CD14-positive monocyte (primary cell): Measurements from ENCODE around the gene ABHD1. TPM values are rescaled to one million over a fixed set of nuclear protein-coding genes. Genes with fewer than 3 reads are reported as not detected.

Experiments
- DNase-seq, 3 donors: peaks; one replicate each; pipeline ENCODE4 v3.0.0-alpha.2; 2011 to 2022
- H2AFZ ChIP-seq: 2 replicates; pipeline ENCODE4 v1.6.0; 2012; ENCODE audit warnings: mild to moderate bottlenecking, low read depth, low read length, inconsistent platforms; ENCODE audit not compliant: insufficient read depth, poor library complexity, severe bottlenecking
- H3K27ac ChIP-seq, 2 donors: 1 replicate in 1 of 2; 2 replicates in 1 of 2; pipeline ENCODE4 v1.5.1; 2012 to 2013; ENCODE audit warnings: low read length in 2 of 2, control low read depth in 1 of 2, inconsistent platforms in 1 of 2, low read depth in 1 of 2, mild to moderate bottlenecking in 1 of 2
- H3K27me3 ChIP-seq, 2 donors: one replicate each; pipeline versions ENCODE4 v1.6.0 to v1.6.1; 2011 to 2013; ENCODE audit warnings: low read length in 2 of 2; ENCODE audit not compliant: control insufficient read depth in 2 of 2, insufficient read depth in 2 of 2
- H3K36me3 ChIP-seq, 2 donors: replicated peaks in 1 of 2; 1 replicate in 1 of 2; 2 replicates in 1 of 2; pipeline versions ENCODE4 v1.5.1 to v1.6.1; 2012 to 2013; ENCODE audit warnings: low read length in 2 of 2, control low read depth in 1 of 2, inconsistent platforms in 1 of 2, mild to moderate bottlenecking in 1 of 2; ENCODE audit not compliant: insufficient read depth in 2 of 2, control insufficient read depth in 1 of 2
- H3K4me1 ChIP-seq, 2 donors: 1 replicate in 1 of 2; 2 replicates in 1 of 2; pipeline versions ENCODE4 v1.5.1 to v1.6.1; 2012 to 2013; ENCODE audit warnings: low read length in 2 of 2, control low read depth in 1 of 2, inconsistent platforms in 1 of 2, mild to moderate bottlenecking in 1 of 2, moderate library complexity in 1 of 2; ENCODE audit not compliant: insufficient read depth in 2 of 2, control insufficient read depth in 1 of 2
- H3K4me2 ChIP-seq: replicated peaks from 2 replicates; pipeline ENCODE3; 2012; ENCODE audit warnings: low read length, moderate library complexity, mild to moderate bottlenecking; ENCODE audit not compliant: poor library complexity, severe bottlenecking; ENCODE audit errors: extremely low read depth
- H3K4me3 ChIP-seq, 3 experiments: fragments of 200-600 bp in 1 of 3; sonication (generic) in 1 of 3; replicated peaks in 1 of 3; 1 replicate in 2 of 3; 2 replicates in 1 of 3; pipeline ENCODE4 v1.5.1; 2011 to 2013; ENCODE audit warnings: low read length in 3 of 3, mild to moderate bottlenecking in 3 of 3, control low read depth in 2 of 3, low read depth in 2 of 3, inconsistent platforms in 1 of 3, moderate library complexity in 1 of 3
- H3K79me2 ChIP-seq: 2 replicates; pipeline ENCODE4 v1.6.0; 2012; ENCODE audit warnings: mild to moderate bottlenecking, control low read depth, inconsistent platforms, low read length, moderate library complexity; ENCODE audit not compliant: insufficient read depth
- H3K9ac ChIP-seq: 2 replicates; pipeline ENCODE4 v1.6.0; 2017; ENCODE audit warnings: low read length, mild to moderate bottlenecking; ENCODE audit not compliant: insufficient read depth, poor library complexity, severe bottlenecking
- H3K9me3 ChIP-seq, 2 donors: replicated peaks in 1 of 2; 1 replicate in 1 of 2; 2 replicates in 1 of 2; pipeline versions ENCODE4 v1.5.1 to v1.6.1; 2012 to 2013; ENCODE audit warnings: low read length in 2 of 2, control low read depth in 1 of 2; ENCODE audit not compliant: control insufficient read depth in 1 of 2, insufficient read depth in 1 of 2
- H4K20me1 ChIP-seq: 2 replicates; pipeline ENCODE4 v1.6.0; 2012; ENCODE audit warnings: mild to moderate bottlenecking, low read length, control low read depth, moderate library complexity; ENCODE audit not compliant: insufficient read depth
- H3K27ac Mint-ChIP-seq, 7 donors: one replicate each; pipeline ENCODE4 v1.8.0; 2020; ENCODE audit warnings: mild to moderate bottlenecking in 7 of 7, mixed read lengths in 7 of 7, moderate library complexity in 6 of 7, inconsistent platforms in 2 of 7
- H3K27me3 Mint-ChIP-seq, 3 donors: one replicate each; pipeline ENCODE4 v1.8.0; 2021 to 2022; ENCODE audit warnings: low read depth in 3 of 3, mild to moderate bottlenecking in 3 of 3, mixed read lengths in 3 of 3, moderate library complexity in 3 of 3, inconsistent platforms in 1 of 3
- H3K36me3 Mint-ChIP-seq, 2 donors: one replicate each; pipeline ENCODE4 v1.8.0; 2020; ENCODE audit warnings: mixed read lengths in 2 of 2, inconsistent platforms in 1 of 2, mild to moderate bottlenecking in 1 of 2
- H3K4me1 Mint-ChIP-seq: one replicate; pipeline ENCODE4 v1.8.0; 2020; ENCODE audit warnings: mild to moderate bottlenecking, mixed read lengths
- H3K4me3 Mint-ChIP-seq, 2 donors: one replicate each; pipeline ENCODE4 v1.8.0; 2020; ENCODE audit warnings: mild to moderate bottlenecking in 2 of 2, mixed read lengths in 2 of 2, moderate library complexity in 1 of 2
- H3K9me3 Mint-ChIP-seq, 7 donors: one replicate each; pipeline ENCODE4 v1.8.0; 2020 to 2022; ENCODE audit warnings: mixed read lengths in 7 of 7, mild to moderate bottlenecking in 6 of 7, moderate library complexity in 6 of 7, inconsistent platforms in 2 of 7
- WGBS: methylation state at CpG from one replicate; pipeline ENCODE4 v1.1.5; 2013; ENCODE audit warnings: missing lambda C conversion rate; ENCODE audit not compliant: insufficient coverage; 5-methylcytosine and 5-hydroxymethylcytosine counted together
- intact Hi-C, 2 donors: fragments of 100-400 bp; cut with micrococcal nuclease; formaldehyde crosslinking; loops; one replicate each; pipeline versions ENCODE4 v1.15.0 to v1.15.1; 2023
- polyA plus RNA-seq, 3 donors: library from polyadenylated mRNA; depleted of rRNA in 1 of 3; unstranded in 2 of 3; stranded (reverse) in 1 of 3; fragments of 300-500 nt in 2 of 3; fragments of >200 nt in 1 of 3; fragmentation: Illumina TruSeq in 2 of 3; gene quantifications; 1 replicate in 2 of 3; 2 replicates in 1 of 3; pipeline ENCODE4 v1.2.3, GENCODE V29; 2012 to 2021
- TF ChIP-seq, protein P1 (sequence below): fragments of 200-600 bp; IDR thresholded peaks from one replicate; pipeline ENCODE4 v1.8.0; 2022; ENCODE audit warnings: antibody characterized with exemption, mild to moderate bottlenecking

ABHD1 gene
- polyA plus RNA-seq, 3 donors, result 0.08 to 1.2 (median 0.25) TPM

- intact Hi-C loops, result no loop called here
- H3K27ac ChIP-seq, result peak overlapping the region; percentile 0 to 87
Observed at GRCh38 chr2:27121906-27122305, 1.7 kb upstream of the ABHD1 start.

GRCh38 chr2:27122791-27123190 is 824 bp upstream of the ABHD1 start:
- Mint-ChIP-seq H3K27me3 (peaks cover 19 to 23% (median 22%) of the 10 kb centered on the region in 3 donors), H3K4me3 (peak overlapping the region; percentile 91 to 96), H3K4me1 (peaks cover 34% of the 10 kb centered on the region), H3K36me3 (peaks cover 3 to 4% of the 10 kb centered on the region in 2 donors), H3K9me3 (peaks cover 0 to 7% (median 5%) of the 10 kb centered on the region in 7 donors), H3K27ac (peak overlapping the region; percentile 96 to 98 (median 97))
- 94% methylated on average over 4 of the region's 7 CpGs for WGBS
- DNase-seq, result no peak
- Histone ChIP-seq H3K27me3 (peaks cover 12 to 22% of the 10 kb centered on the region in 2 donors), H3K4me3 (peak overlapping the region; percentile 59 to 79 (median 70)), H3K4me1 (peaks cover 33 to 38% of the 10 kb centered on the region in 2 donors), H3K9ac (peak overlapping the region; percentile 83), H3K9me3 (no peaks in the 10 kb centered on the region), H2AFZ (peak overlapping the region; percentile 90), H3K79me2 (no peaks in the 10 kb centered on the region), H3K36me3 (no peaks in the 10 kb centered on the region), H3K4me2 (peak overlapping the region; percentile 76), H4K20me1 (no peaks in the 10 kb centered on the region), H3K27ac (peak overlapping the region; percentile 87 to 90)
- TF ChIP-seq, protein P1, sequence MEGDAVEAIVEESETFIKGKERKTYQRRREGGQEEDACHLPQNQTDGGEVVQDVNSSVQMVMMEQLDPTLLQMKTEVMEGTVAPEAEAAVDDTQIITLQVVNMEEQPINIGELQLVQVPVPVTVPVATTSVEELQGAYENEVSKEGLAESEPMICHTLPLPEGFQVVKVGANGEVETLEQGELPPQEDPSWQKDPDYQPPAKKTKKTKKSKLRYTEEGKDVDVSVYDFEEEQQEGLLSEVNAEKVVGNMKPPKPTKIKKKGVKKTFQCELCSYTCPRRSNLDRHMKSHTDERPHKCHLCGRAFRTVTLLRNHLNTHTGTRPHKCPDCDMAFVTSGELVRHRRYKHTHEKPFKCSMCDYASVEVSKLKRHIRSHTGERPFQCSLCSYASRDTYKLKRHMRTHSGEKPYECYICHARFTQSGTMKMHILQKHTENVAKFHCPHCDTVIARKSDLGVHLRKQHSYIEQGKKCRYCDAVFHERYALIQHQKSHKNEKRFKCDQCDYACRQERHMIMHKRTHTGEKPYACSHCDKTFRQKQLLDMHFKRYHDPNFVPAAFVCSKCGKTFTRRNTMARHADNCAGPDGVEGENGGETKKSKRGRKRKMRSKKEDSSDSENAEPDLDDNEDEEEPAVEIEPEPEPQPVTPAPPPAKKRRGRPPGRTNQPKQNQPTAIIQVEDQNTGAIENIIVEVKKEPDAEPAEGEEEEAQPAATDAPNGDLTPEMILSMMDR, result no peak
- intact Hi-C loops, result no loop called here

More at GRCh38 chr2:27121906-27122305, 1.7 kb upstream of the ABHD1 start:
- Histone ChIP-seq H3K27me3 (peaks cover 12 to 29% of the 10 kb centered on the region in 2 donors), H3K36me3 (no peaks in the 10 kb centered on the region), H4K20me1 (no peaks in the 10 kb centered on the region), H3K4me3 (no peak overlapping the region), H3K9ac (no peak overlapping the region), H2AFZ (peak overlapping the region; percentile 90), H3K9me3 (no peaks in the 10 kb centered on the region), H3K4me1 (peaks cover 33 to 38% of the 10 kb centered on the region in 2 donors), H3K4me2 (peak overlapping the region; percentile 76), H3K79me2 (no peaks in the 10 kb centered on the region)
- Mint-ChIP-seq H3K4me1 (peaks cover 34% of the 10 kb centered on the region), H3K9me3 (peaks cover 0 to 7% (median 5%) of the 10 kb centered on the region in 7 donors), H3K4me3 (peak overlapping the region; percentile 45 to 64), H3K36me3 (peaks cover 3 to 4% of the 10 kb centered on the region in 2 donors), H3K27me3 (peaks cover 23 to 28% (median 27%) of the 10 kb centered on the region in 3 donors), H3K27ac (peak overlapping the region; percentile 96 to 98 (median 97))
- TF ChIP-seq, protein P1, result no peak
- WGBS, result 18% methylated on average over 2 of the region's 2 CpGs
- DNase-seq, result peak; percentile 32 to 52 (median 50)
